ENCODE measurements around the gene XIRP2. TPM values are rescaled to one million over a fixed set of nuclear protein-coding genes. Genes with fewer than 3 reads are reported as not detected.

The XIRP2 gene
- polyA plus RNA-seq, 1 experiment: not detected

GRCh38 chr2:166944909-166945308 lies 56.6 kb downstream of the XIRP2 start:
- no peak for DNase-seq (ENCODE audit: low read depth)
- H3K36me3 ChIP-seq (ENCODE audit: control insufficient read depth, insufficient read depth, low read length): no peaks in the 10 kb centered on the region
- no peak overlapping the region for H3K4me3 ChIP-seq (ENCODE audit: low read depth, low read length)
- TF ChIP-seq CTCF (IDR thresholded peaks at IDR 0.05; ENCODE audit: insufficient read depth, low read depth, low read length): no peak
- POLR2A ChIA-PET: no interaction called here
- no peaks in the 10 kb centered on the region for H3K27me3 ChIP-seq (ENCODE audit: control insufficient read depth, insufficient read depth, low read length)
- CTCF ChIA-PET: interaction anchor here (1.2 kb wide), 1 partner anchor 13 kb away, joined by 3 read pairs; no protein-coding TSS in a partner anchor

- no peak for TF ChIP-seq CTCF (IDR thresholded peaks at IDR 0.05; ENCODE audit: insufficient read depth, low read depth, low read length)
- DNase-seq (ENCODE audit: low read depth): no peak
- CTCF ChIA-PET: interaction anchor here (1.0 kb wide), 1 partner anchor 13 kb away, joined by 3 read pairs; no protein-coding TSS in a partner anchor
- Histone ChIP-seq H3K4me3 (ENCODE audit: low read depth, low read length) (no peak overlapping the region), H3K27me3 (ENCODE audit: control insufficient read depth, insufficient read depth, low read length) (no peaks in the 10 kb centered on the region), H3K36me3 (ENCODE audit: control insufficient read depth, insufficient read depth, low read length) (no peaks in the 10 kb centered on the region)
- POLR2A ChIA-PET: no interaction called here
Measured at GRCh38 chr2:166957686-166958085, 69.4 kb downstream of the XIRP2 start.

- DNase-seq (ENCODE audit: low read depth): no peak
- no peak for TF ChIP-seq CTCF (IDR thresholded peaks at IDR 0.05; ENCODE audit: insufficient read depth, low read depth, low read length)
- Histone ChIP-seq H3K4me3 (ENCODE audit: low read depth, low read length) (no peak overlapping the region), H3K36me3 (ENCODE audit: control insufficient read depth, insufficient read depth, low read length) (no peaks in the 10 kb centered on the region), H3K27me3 (ENCODE audit: control insufficient read depth, insufficient read depth, low read length) (no peaks in the 10 kb centered on the region)
- CTCF ChIA-PET: no interaction called here
- POLR2A ChIA-PET: no interaction called here
Measured at GRCh38 chr2:166958986-166959481, 70.8 kb downstream of the XIRP2 start.

GRCh38 chr2:166959556-166959955 lies 71.3 kb downstream of the XIRP2 start:
- no peak overlapping the region for H3K4me3 ChIP-seq (ENCODE audit: low read depth, low read length)
- CTCF ChIA-PET: no interaction called here
- TF ChIP-seq CTCF (IDR thresholded peaks at IDR 0.05; ENCODE audit: insufficient read depth, low read depth, low read length): no peak
- POLR2A ChIA-PET: no interaction called here
- no peak for DNase-seq (ENCODE audit: low read depth)
- H3K36me3 ChIP-seq (ENCODE audit: control insufficient read depth, insufficient read depth, low read length): no peaks in the 10 kb centered on the region
- H3K27me3 ChIP-seq (ENCODE audit: control insufficient read depth, insufficient read depth, low read length): no peaks in the 10 kb centered on the region

- POLR2A ChIA-PET: no interaction called here
- Histone ChIP-seq H3K36me3 (ENCODE audit: control insufficient read depth, insufficient read depth, low read length) (no peaks in the 10 kb centered on the region), H3K4me3 (ENCODE audit: low read depth, low read length) (no peak overlapping the region), H3K27me3 (ENCODE audit: control insufficient read depth, insufficient read depth, low read length) (no peaks in the 10 kb centered on the region)
- CTCF ChIA-PET: interaction anchor here (0.6 kb wide), 1 partner anchor 22 kb away, joined by 3 read pairs; no protein-coding TSS in a partner anchor
- no peak for DNase-seq (ENCODE audit: low read depth)
- TF ChIP-seq CTCF (IDR thresholded peaks at IDR 0.05; ENCODE audit: insufficient read depth, low read depth, low read length): no peak
Measured at GRCh38 chr2:166960702-166961270, 72.5 kb downstream of the XIRP2 start.
